Omental fat pad (tissue), 4 donors: Measurements from ENCODE around the gene RNF113B. TPM values are rescaled to one million over a fixed set of nuclear protein-coding genes. Genes with fewer than 3 reads are reported as not detected.

ENCODE experiments used
- ATAC-seq: fragments of 150-250 bp; one replicate; pipeline ENCODE4 v1.9.1; 2016; ENCODE audit warnings: mild to moderate bottlenecking, moderate library complexity; ENCODE audit not compliant: low FRiP score
- DNase-seq: peaks from one replicate; pipeline ENCODE4 v3.0.0-alpha.2; 2019; ENCODE audit warnings: low spot score
- CTCF ChIP-seq, 3 donors: fragments of 450-650 bp; IDR thresholded peaks; one replicate each; pipeline ENCODE4 v1.5.1; 2016 to 2017; ENCODE audit warnings: antibody characterized with exemption in 3 of 3, mild to moderate bottlenecking in 3 of 3, moderate library complexity in 2 of 3
- total RNA-seq, 4 donors: library from RNA; depleted of rRNA; stranded (reverse); fragments of >200 nt; gene quantifications; one replicate each; pipeline ENCODE4 v1.1.0, GENCODE V29; 2016

The RNF113B gene
- total RNA-seq, 4 donors from 2014 or later: not detected

- no peak for ATAC-seq
- DNase-seq: no peak
- TF ChIP-seq CTCF (IDR thresholded peaks at IDR 0.05): no peak
Measured at GRCh38 chr13:98187965-98188261, 10.8 kb upstream of the RNF113B start.

- DNase-seq (no peak), ATAC-seq (no peak)
- TF ChIP-seq CTCF (IDR thresholded peaks at IDR 0.05): no peak
Measured at GRCh38 chr13:98187155-98187964, 10.3 kb upstream of the RNF113B start.

GRCh38 chr13:98184792-98185191 lies 7.7 kb upstream of the RNF113B start:
- no peak for TF ChIP-seq CTCF (IDR thresholded peaks at IDR 0.05)
- DNase-seq: no peak
- no peak for ATAC-seq

- ATAC-seq (no peak), DNase-seq (no peak)
- TF ChIP-seq CTCF (IDR thresholded peaks at IDR 0.05): no peak
Measured at GRCh38 chr13:98182589-98182988, 5.5 kb upstream of the RNF113B start.

- ATAC-seq (no peak), DNase-seq (no peak)
- no peak for TF ChIP-seq CTCF (IDR thresholded peaks at IDR 0.05)
Measured at GRCh38 chr13:98182153-98182552, 5.1 kb upstream of the RNF113B start.

- TF ChIP-seq CTCF (IDR thresholded peaks at IDR 0.05): no peak
- ATAC-seq (no peak), DNase-seq (no peak)
Measured at GRCh38 chr13:98181111-98181815, 4.2 kb upstream of the RNF113B start.

- ATAC-seq (no peak), DNase-seq (no peak)
- no peak for TF ChIP-seq CTCF (IDR thresholded peaks at IDR 0.05)
Measured at GRCh38 chr13:98180092-98180491, 3.0 kb upstream of the RNF113B start.
